Caco-2 (cell line): Measurements from ENCODE around the gene GGN. TPM values are rescaled to one million over a fixed set of nuclear protein-coding genes. Genes with fewer than 3 reads are reported as not detected.
"Not testable (repeated sequence)": the region's sequence is repeated elsewhere in the genome, so short reads cannot be mapped to it uniquely, and the experiment has no call there.

Experiments used
- BruUV-seq: library from RNA; stranded (reverse); fragments of 400-500 nt; replicated peaks from 2 replicates; lab custom pipeline; 2021; lab: Mats Ljungman, UMichigan
- CTCF ChIA-PET: fragments of 300-600 bp; sonication (Branson Sonifier 250); formaldehyde crosslinking; loops from one replicate; lab custom pipeline; 2022; ENCODE audit warnings: antibody characterized with exemption; lab: Charles Lee
- POLR2A ChIA-PET: fragments of 300-600 bp; sonication (Branson Sonifier 250); formaldehyde crosslinking; loops from one replicate; lab custom pipeline; 2022; ENCODE audit warnings: antibody characterized with exemption; lab: Charles Lee
- DNase-seq, 2 experiments: peaks; one replicate each; pipeline versions ENCODE4 v3.0.0 to v3.0.0-alpha.2; 2020 to 2022
- H3K27me3 ChIP-seq: replicated peaks from 2 replicates; pipeline ENCODE4 v1.6.0; 2011; ENCODE audit warnings: low read length; ENCODE audit not compliant: control insufficient read depth, insufficient read depth
- H3K36me3 ChIP-seq: 2 replicates; pipeline ENCODE4 v1.5.1; 2011; ENCODE audit warnings: low read length; ENCODE audit not compliant: control insufficient read depth, insufficient read depth
- H3K4me1 ChIP-seq: fragments of 250-450 bp; sonication (Bioruptor Pico); 2 replicates; pipeline ENCODE4 v1.5.1; 2020; ENCODE audit warnings: mild to moderate bottlenecking
- H3K4me3 ChIP-seq: 2 replicates; pipeline ENCODE4 v1.5.1; 2011; ENCODE audit warnings: low read depth, mild to moderate bottlenecking, control low read depth, low read length
- H3K9me3 ChIP-seq: fragments of 250-450 bp; sonication (Bioruptor Pico); 2 replicates; pipeline ENCODE4 v1.5.1; 2020; ENCODE audit warnings: mild to moderate bottlenecking, moderate library complexity
- H3K27ac Mint-ChIP-seq: one replicate; pipeline ENCODE4 v1.8.0; 2022; ENCODE audit warnings: mixed read lengths; ENCODE audit not compliant: unreplicated experiment
- H3K27me3 Mint-ChIP-seq: one replicate; pipeline ENCODE4 v1.8.0; 2022; ENCODE audit warnings: mixed read lengths; ENCODE audit not compliant: insufficient read depth, unreplicated experiment
- H3K36me3 Mint-ChIP-seq: one replicate; pipeline ENCODE4 v1.8.0; 2022; ENCODE audit warnings: mild to moderate bottlenecking, mixed read lengths; ENCODE audit not compliant: insufficient read depth, unreplicated experiment
- H3K4me1 Mint-ChIP-seq: one replicate; pipeline ENCODE4 v1.8.0; 2022; ENCODE audit warnings: low read depth, mixed read lengths; ENCODE audit not compliant: unreplicated experiment
- H3K4me3 Mint-ChIP-seq: one replicate; pipeline ENCODE4 v1.8.0; 2022; ENCODE audit warnings: mild to moderate bottlenecking, moderate library complexity, mixed read lengths; ENCODE audit not compliant: unreplicated experiment
- H3K9me3 Mint-ChIP-seq: one replicate; pipeline ENCODE4 v1.8.0; 2022; ENCODE audit warnings: mixed read lengths; ENCODE audit not compliant: unreplicated experiment
- intact Hi-C: fragments of 100-400 bp; cut with micrococcal nuclease; formaldehyde crosslinking; loops from one replicate; pipeline ENCODE4 v1.10.0; 2022; ENCODE audit not compliant: unreplicated experiment
- total RNA-seq: library from RNA; stranded (reverse); gene quantifications from 2 replicates; pipeline ENCODE4 v1.2.3, GENCODE V29; 2022
- TF ChIP-seq, protein P1 (sequence below), 2 experiments: fragments of 200-600 bp in 1 of 2; IDR thresholded peaks; 1 replicate in 1 of 2; 2 replicates in 1 of 2; pipeline versions ENCODE4 v1.5.1 to v1.8.0; 2011 to 2022; ENCODE audit warnings: antibody characterized with exemption in 1 of 2, control low read depth in 1 of 2, inconsistent platforms in 1 of 2, low read depth in 1 of 2, low read length in 1 of 2, mild to moderate bottlenecking in 1 of 2, moderate library complexity in 1 of 2; ENCODE audit not compliant: insufficient read depth in 1 of 2, severe bottlenecking in 1 of 2, unreplicated experiment in 1 of 2

Gene GGN
- total RNA-seq, 1 experiment from 2014 or later: 0.79 TPM

DNA sequence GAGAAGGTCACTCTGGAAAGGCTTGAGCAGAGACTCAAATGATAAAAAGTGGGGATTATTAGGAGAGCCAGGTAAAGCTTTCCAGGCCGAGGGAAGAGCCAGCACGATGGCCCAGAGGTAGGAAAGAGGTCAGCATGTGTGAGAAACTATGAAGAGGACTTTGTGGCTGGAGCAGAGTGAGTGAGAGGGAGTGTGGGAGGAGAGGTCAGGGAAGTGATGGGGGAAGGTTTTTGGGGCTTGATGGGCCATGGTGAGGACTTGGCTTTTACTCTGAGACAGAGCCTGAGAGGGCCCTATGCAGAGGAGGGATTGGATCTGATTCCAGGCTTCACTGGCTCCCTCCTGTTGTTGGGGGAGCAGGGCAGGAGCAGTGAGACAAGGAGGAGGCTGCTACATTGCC, 46.9 kb downstream of the GGN start:
- H3K36me3 ChIP-seq: no peaks in the 10 kb centered on the region
- Mint-ChIP-seq H3K36me3 (peaks cover 25% of the 10 kb centered on the region), H3K9me3 (no peaks in the 10 kb centered on the region), H3K4me1 (peaks cover 9% of the 10 kb centered on the region), H3K27me3 (no peaks in the 10 kb centered on the region), H3K4me3 (no peak overlapping the region), H3K27ac (peak overlapping the region; percentile 29)
- intact Hi-C loops: no loop called here
- no TSS peak for BruUV-seq
- no peak for DNase-seq
- H3K27me3 ChIP-seq: no peaks in the 10 kb centered on the region
- H3K4me1 ChIP-seq: peaks cover 18% of the 10 kb centered on the region
- no peak overlapping the region for H3K4me3 ChIP-seq
- ChIA-PET POLR2A (no interaction called here), CTCF (no interaction called here)
- TF ChIP-seq, protein P1, sequence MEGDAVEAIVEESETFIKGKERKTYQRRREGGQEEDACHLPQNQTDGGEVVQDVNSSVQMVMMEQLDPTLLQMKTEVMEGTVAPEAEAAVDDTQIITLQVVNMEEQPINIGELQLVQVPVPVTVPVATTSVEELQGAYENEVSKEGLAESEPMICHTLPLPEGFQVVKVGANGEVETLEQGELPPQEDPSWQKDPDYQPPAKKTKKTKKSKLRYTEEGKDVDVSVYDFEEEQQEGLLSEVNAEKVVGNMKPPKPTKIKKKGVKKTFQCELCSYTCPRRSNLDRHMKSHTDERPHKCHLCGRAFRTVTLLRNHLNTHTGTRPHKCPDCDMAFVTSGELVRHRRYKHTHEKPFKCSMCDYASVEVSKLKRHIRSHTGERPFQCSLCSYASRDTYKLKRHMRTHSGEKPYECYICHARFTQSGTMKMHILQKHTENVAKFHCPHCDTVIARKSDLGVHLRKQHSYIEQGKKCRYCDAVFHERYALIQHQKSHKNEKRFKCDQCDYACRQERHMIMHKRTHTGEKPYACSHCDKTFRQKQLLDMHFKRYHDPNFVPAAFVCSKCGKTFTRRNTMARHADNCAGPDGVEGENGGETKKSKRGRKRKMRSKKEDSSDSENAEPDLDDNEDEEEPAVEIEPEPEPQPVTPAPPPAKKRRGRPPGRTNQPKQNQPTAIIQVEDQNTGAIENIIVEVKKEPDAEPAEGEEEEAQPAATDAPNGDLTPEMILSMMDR (IDR thresholded peaks at IDR 0.05; ENCODE audit: insufficient read depth in 1 of 2, low read depth in 1 of 2, low read length in 1 of 2, severe bottlenecking in 1 of 2, unreplicated experiment in 1 of 2): no peak
- no peaks in the 10 kb centered on the region for H3K9me3 ChIP-seq

DNA sequence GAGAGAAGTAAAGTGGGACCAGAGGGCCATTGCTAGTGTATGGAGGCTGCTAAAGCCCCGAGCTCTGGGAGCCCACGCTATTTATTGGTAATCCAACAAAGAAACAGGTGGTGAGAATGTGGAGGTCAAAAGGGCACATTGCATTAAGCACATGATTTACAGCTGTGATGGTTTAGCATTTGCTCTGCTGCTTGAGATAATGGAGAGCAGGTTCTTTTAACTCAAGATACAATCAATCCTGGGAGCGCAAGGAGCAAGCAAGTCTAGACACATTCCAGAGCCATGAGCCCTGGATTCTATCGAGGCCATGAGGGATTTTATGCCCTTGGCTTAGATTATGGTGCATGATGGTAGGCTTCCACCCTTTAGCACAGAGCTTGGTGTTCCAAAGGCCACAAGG, 48.8 kb downstream of the GGN start:
- TSS peak; percentile 14 for BruUV-seq
- intact Hi-C loops, H3K4me1 Mint-ChIP-seq, H3K27me3 ChIP-seq, H3K27me3 Mint-ChIP-seq, H3K9me3 Mint-ChIP-seq, H3K36me3 ChIP-seq, H3K4me3 ChIP-seq, H3K9me3 ChIP-seq: not testable (repeated sequence)
- CTCF ChIA-PET: interaction anchor here (0.7 to 1.2 kb wide), 2 partner anchors 64 to 344 kb away, joined by 3 read pairs; partner anchors contain the start of gene FAM98C
- Mint-ChIP-seq H3K4me3 (peak overlapping the region; percentile 52), H3K36me3 (peaks cover 21% of the 10 kb centered on the region), H3K27ac (peak overlapping the region; percentile 77)
- POLR2A ChIA-PET: interaction anchor here (0.5 to 1.9 kb wide), 2 partner anchors 19 to 35 kb away, joined by 5 read pairs; partner anchors contain the start of gene PSMD8
- peaks cover 21% of the 10 kb centered on the region for H3K4me1 ChIP-seq
- peak; percentile 69 to 83 for DNase-seq

DNA sequence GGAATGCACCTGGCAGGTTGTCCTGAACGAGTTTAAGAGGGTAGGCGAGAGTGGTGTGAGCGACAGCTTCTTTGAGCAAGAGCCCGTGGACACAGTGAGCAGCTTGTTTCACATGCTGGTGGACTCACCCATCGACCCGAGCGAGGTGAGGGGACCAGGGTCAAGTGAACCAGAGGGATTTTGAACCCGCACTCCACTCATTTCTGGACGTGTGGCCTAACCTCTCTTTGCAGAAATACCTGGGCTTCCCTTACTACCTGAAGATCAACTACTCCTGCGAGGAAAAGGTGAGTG, 50.5 kb downstream of the GGN start:
- ChIA-PET POLR2A (interaction anchor here (0.6 to 2.1 kb wide), 3 partner anchors 37 to 73 kb away, joined by 6 to 7 read pairs (median 7); partner anchors contain the start of genes PSMD8 and SPINT2), CTCF (interaction anchor here (1.0 to 1.2 kb wide), 3 partner anchors 24 to 66 kb away, joined by 3 to 9 read pairs (median 7); partner anchors contain the start of genes FAM98C and PSMD8)
- Mint-ChIP-seq H3K9me3 (no peaks in the 10 kb centered on the region), H3K4me1 (peaks cover 7% of the 10 kb centered on the region), H3K4me3 (peak overlapping the region; percentile 93), H3K27ac (peak overlapping the region; percentile 73), H3K27me3 (no peaks in the 10 kb centered on the region), H3K36me3 (peaks cover 15% of the 10 kb centered on the region)
- BruUV-seq: TSS peak; percentile 68
- H3K9me3 ChIP-seq: no peaks in the 10 kb centered on the region
- H3K4me1 ChIP-seq: peaks cover 21% of the 10 kb centered on the region
- H3K27me3 ChIP-seq: no peaks in the 10 kb centered on the region
- peak overlapping the region; percentile 93 for H3K4me3 ChIP-seq
- no peak for DNase-seq
- no peaks in the 10 kb centered on the region for H3K36me3 ChIP-seq
- TF ChIP-seq, protein P1 (IDR thresholded peaks at IDR 0.05; ENCODE audit: insufficient read depth in 1 of 2, low read depth in 1 of 2, low read length in 1 of 2, severe bottlenecking in 1 of 2, unreplicated experiment in 1 of 2): no peak
- intact Hi-C loops: loop anchor here (1.0 to 2.0 kb wide), 2 partner anchors 25 to 431 kb away; partner anchors contain the start of genes SIPA1L3 and WDR87
